ENCODE measurements around the gene B3GALT5. TPM values are rescaled to one million over a fixed set of nuclear protein-coding genes. Genes with fewer than 3 reads are reported as not detected.
A peak's percentile ranks its signal among the peaks of the same experiment; 100 is the strongest.

The B3GALT5 gene
- total RNA-seq, 3 donors from 2014 or later = 2.3 to 2.9 TPM; not detected in 1

DNA sequence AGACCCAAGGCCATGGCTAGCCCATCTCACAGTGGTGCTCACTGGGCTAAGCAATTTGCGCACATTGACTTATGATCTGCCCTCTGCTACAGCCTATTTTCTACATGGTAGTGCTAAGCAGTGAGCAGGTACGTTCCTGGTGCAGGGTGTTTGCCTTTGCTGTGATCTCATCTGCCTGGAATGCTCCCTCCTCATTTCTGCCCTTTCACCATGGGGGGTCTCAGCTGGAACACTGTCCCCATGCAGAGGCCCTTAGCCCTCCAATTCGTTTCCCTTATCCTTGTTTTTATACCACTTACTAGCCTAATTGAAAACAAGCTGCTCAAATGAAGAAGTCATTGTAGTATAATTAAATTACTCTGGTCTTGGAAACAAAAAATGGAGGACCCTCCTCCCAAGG, 2.0 kb upstream of the B3GALT5 start:
- Histone ChIP-seq H3K27ac (no peak overlapping the region), H3K9me3 (no peaks in the 10 kb centered on the region), H3K4me1 (no peaks in the 10 kb centered on the region), H3K4me3 (no peak overlapping the region), H3K36me3 (no peaks in the 10 kb centered on the region), H3K27me3 (peaks cover 0 to 13% of the 10 kb centered on the region in 2 donors)
- TF ChIP-seq, protein P1, sequence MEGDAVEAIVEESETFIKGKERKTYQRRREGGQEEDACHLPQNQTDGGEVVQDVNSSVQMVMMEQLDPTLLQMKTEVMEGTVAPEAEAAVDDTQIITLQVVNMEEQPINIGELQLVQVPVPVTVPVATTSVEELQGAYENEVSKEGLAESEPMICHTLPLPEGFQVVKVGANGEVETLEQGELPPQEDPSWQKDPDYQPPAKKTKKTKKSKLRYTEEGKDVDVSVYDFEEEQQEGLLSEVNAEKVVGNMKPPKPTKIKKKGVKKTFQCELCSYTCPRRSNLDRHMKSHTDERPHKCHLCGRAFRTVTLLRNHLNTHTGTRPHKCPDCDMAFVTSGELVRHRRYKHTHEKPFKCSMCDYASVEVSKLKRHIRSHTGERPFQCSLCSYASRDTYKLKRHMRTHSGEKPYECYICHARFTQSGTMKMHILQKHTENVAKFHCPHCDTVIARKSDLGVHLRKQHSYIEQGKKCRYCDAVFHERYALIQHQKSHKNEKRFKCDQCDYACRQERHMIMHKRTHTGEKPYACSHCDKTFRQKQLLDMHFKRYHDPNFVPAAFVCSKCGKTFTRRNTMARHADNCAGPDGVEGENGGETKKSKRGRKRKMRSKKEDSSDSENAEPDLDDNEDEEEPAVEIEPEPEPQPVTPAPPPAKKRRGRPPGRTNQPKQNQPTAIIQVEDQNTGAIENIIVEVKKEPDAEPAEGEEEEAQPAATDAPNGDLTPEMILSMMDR (IDR thresholded peaks at IDR 0.05) = no peak
- no peak for TF ChIP-seq POLR2A (IDR thresholded peaks at IDR 0.05)
- TF ChIP-seq POLR2AphosphoS5 (IDR thresholded peaks at IDR 0.05) = no peak
- no peak for DNase-seq (ENCODE audit: low spot score in 2 of 2)
- intact Hi-C loops (cut with DNase I; ENCODE audit: low total_unique reads) = no loop called here

DNA sequence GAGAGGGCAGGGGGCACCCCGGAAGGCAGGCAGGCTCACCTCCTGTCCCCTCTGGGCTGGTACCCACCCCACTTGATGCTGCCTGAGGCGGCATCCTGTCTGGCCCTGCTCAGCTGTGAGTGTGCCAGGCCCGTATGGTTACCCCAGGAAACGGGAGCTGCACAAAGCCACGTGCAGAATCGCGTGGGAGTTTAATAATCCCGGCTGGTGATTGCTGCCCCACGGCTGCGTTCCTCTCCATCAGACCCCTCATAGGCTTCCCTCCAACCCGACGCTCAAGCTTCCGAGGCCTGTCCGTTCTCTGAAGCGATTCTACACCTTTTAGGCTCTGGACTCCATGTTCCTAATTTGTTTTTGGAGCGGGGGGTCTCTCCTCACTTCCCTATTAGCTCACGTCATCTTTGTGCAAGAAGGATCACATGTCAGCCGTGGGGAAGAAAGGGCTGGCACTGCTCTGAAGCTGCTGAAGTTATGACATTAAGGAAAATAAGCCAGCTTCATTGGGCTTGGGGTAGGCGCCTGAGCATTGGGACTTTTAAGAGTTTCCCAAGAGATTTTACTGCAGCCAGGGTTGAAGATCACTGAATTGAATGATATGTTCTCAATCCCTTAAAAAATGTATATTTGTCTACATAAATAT, 1.1 kb upstream of the B3GALT5 start:
- peak overlapping the region in 1 of 3 donors; percentile 52 for H3K4me3 ChIP-seq
- no peak for TF ChIP-seq POLR2AphosphoS5 (IDR thresholded peaks at IDR 0.05)
- TF ChIP-seq, protein P1 (IDR thresholded peaks at IDR 0.05) = no peak
- no peak for TF ChIP-seq POLR2A (IDR thresholded peaks at IDR 0.05)
- intact Hi-C loops (cut with DNase I; ENCODE audit: low total_unique reads) = no loop called here
- H3K27me3 ChIP-seq = peaks cover 0 to 14% of the 10 kb centered on the region in 2 donors
- DNase-seq (ENCODE audit: low spot score in 2 of 2) = no peak
- no peak overlapping the region for H3K27ac ChIP-seq
- no peaks in the 10 kb centered on the region for H3K4me1 ChIP-seq
- H3K9me3 ChIP-seq = no peaks in the 10 kb centered on the region
- H3K36me3 ChIP-seq = no peaks in the 10 kb centered on the region

DNA sequence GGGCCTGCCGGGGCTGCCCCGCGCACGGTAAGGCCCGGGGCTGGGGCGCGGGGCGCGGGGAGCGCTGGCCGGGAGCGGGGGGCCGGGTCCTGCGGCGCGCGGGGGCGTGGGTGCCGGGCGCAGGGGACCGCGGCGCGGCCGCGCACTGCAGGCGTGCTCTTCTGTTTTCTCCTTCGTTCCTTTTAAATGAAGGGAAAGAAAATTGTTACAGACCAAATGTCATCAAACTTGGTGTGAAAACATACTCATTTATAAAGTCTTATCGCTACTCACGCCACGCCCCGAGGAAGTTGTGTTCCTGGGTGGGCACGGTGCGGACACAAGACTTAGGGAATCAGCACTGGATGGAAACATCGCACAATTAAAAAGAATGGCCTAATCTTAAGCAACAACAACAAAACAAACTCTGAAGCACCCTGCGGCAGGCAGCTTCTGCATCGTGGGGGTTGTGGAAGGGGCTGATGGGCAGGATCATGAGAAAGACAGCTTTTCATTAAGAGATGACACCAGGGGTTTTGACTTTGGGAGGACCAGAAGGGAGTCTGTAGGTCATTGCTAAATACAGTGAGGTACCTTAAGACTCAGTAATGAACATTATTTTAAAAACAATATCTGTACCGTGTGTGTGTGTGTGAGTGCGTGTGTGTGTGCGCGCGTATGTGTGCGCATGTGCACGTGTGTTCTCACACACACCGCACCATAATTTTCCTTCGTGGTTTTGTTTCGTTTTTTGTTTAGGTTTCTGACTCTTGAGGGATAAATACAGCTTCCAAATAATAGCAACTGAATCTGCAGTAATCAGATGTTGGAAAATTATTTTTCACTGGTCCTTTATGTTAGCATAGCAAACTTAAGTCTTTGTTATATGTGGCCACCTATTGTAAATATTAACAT, 548 bp downstream of the B3GALT5 start:
- DNase-seq (ENCODE audit: low spot score in 2 of 2) = no peak
- TF ChIP-seq POLR2AphosphoS5 (IDR thresholded peaks at IDR 0.05) (no peak), POLR2A (IDR thresholded peaks at IDR 0.05) (no peak)
- TF ChIP-seq, protein P1 (IDR thresholded peaks at IDR 0.05) = no peak
- Histone ChIP-seq H3K27ac (no peak overlapping the region), H3K36me3 (no peaks in the 10 kb centered on the region), H3K4me1 (no peaks in the 10 kb centered on the region), H3K9me3 (no peaks in the 10 kb centered on the region), H3K27me3 (peaks cover 0 to 14% of the 10 kb centered on the region in 2 donors), H3K4me3 (peak overlapping the region in 2 of 3 donors; percentile 52 to 66)
- intact Hi-C loops (cut with DNase I; ENCODE audit: low total_unique reads) = no loop called here

DNA sequence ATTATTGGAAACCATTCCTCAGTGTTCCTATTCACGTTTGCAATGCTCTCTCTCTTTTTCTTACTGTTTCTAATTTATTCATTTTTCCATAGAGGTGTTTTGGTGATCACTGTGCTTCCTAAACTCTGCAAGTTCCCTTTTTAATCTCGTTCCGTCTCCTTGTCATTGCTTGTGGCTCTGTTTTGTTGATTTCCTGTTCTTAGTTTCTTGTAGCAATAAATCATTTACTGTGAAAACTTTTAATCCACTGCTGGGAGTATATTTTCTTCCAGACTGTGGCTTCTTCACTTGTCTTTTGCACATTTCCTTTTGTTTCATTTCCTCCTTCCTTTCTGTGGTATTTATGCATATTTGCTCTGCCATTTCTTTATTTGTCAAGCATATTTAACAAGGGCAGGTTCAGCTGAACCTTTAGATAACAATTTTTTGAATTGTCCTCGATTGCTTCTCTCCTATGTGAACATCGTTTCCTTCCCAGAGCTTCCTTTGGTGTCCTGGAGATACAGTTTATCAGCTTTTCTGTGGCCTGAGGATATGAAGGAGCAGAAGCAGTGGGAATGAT, 3.6 kb downstream of the B3GALT5 start:
- intact Hi-C loops (cut with DNase I; ENCODE audit: low total_unique reads) = no loop called here
- Histone ChIP-seq H3K9me3 (no peaks in the 10 kb centered on the region), H3K36me3 (no peaks in the 10 kb centered on the region), H3K27me3 (peaks cover 0 to 14% of the 10 kb centered on the region in 2 donors), H3K4me1 (no peaks in the 10 kb centered on the region), H3K4me3 (no peak overlapping the region), H3K27ac (no peak overlapping the region)
- TF ChIP-seq, protein P1 (IDR thresholded peaks at IDR 0.05) = no peak
- TF ChIP-seq POLR2A (IDR thresholded peaks at IDR 0.05) (no peak), POLR2AphosphoS5 (IDR thresholded peaks at IDR 0.05) (no peak)
- DNase-seq (ENCODE audit: low spot score in 2 of 2) = no peak

DNA sequence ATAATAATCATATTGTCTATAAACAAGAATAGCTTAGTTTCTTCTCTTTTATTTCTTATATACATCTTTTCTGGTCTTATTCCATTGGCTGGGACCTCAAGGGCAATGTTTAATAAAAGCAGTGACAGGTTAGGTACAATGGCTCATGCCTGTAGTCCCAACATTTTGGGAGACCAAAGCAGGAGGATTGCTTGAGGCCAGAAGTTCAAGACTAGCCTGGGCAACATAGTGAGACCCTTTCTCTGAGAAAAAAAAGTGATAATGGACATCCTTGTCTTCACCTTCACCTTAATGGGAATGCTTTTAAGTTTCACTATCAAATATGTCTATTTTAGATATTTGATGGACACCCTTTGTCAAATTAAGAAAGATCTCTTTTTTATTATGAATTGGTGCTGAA, 8.1 kb downstream of the B3GALT5 start:
- Histone ChIP-seq H3K36me3 (no peaks in the 10 kb centered on the region), H3K27me3 (peaks cover 0 to under 1% of the 10 kb centered on the region in 2 donors), H3K4me3 (no peak overlapping the region), H3K9me3 (no peaks in the 10 kb centered on the region), H3K27ac (no peak overlapping the region), H3K4me1 (no peaks in the 10 kb centered on the region)
- TF ChIP-seq POLR2AphosphoS5 (IDR thresholded peaks at IDR 0.05) = no peak
- no peak for TF ChIP-seq POLR2A (IDR thresholded peaks at IDR 0.05)
- TF ChIP-seq, protein P1 (IDR thresholded peaks at IDR 0.05) = no peak
- no peak for DNase-seq (ENCODE audit: low spot score in 2 of 2)
- intact Hi-C loops (cut with DNase I; ENCODE audit: low total_unique reads) = no loop called here

All from breast epithelium (tissue), 4 donors.